ENCODE measurements around the gene RAPGEF5.
A peak's percentile ranks its signal among the peaks of the same experiment; 100 is the strongest.

The RAPGEF5 gene

DNA sequence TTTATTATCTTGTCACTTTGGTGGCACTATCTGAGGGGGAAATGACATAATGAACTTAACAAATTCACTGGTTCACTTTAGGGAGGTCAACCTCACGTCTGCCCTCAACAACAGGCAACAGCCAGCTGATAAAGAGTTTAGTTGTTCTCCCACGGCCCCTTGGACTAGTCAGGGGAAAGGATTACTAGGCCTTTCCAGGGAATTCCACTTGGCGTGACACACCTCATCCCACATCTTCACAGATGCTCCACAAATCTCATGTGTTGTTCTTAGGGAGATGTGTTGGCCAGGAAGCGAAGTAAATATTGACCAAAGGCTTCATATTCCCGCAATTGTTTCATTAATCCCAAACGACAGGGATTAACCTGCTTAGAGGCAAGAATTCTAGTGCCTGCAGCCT, 227.8 kb downstream of the RAPGEF5 start:
- no peak for TF ChIP-seq POLR2AphosphoS5 (IDR thresholded peaks at IDR 0.05; ENCODE audit: borderline replicate concordance, low read depth, low read length)
- no peak for TF ChIP-seq EZH2 (IDR thresholded peaks at IDR 0.05)
- no peak for TF ChIP-seq FOXP2 (optimal IDR thresholded peaks at IDR 0.05; ENCODE audit: control extremely low read depth, extremely low read length, insufficient read depth)
- no peak for DNase-seq (ENCODE audit: low read depth, low spot score)
- Histone ChIP-seq H3K9me3 (ENCODE audit: low read depth, low read length) (no peaks in the 10 kb centered on the region), H3K4me3 (no peak overlapping the region), H3K36me3 (ENCODE audit: insufficient read depth, low read length) (no peaks in the 10 kb centered on the region), H3K27ac (no peak overlapping the region), H3K9ac (ENCODE audit: insufficient read length) (no peak overlapping the region)

DNA sequence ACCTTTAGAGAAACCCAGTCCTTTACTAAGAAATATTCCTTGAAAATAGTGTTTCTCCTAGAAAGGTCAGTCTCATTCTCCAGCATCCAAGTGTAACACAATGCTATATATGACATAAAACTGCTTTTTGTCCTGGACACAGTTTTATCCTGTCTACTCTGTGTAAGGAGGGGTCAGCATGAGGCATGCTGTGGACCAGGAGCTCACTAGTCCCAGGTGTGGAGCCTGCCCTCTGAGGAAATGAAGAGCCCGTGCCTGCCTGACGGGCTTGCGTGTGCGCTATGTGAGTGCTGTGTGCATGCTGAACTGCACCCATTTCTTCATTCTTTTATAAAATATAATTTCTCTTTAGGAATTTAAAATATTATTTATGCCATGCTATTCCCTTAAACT, 228.4 kb downstream of the RAPGEF5 start:
- Histone ChIP-seq H3K4me3 (no peak overlapping the region), H3K27ac (no peak overlapping the region), H3K9me3 (ENCODE audit: low read depth, low read length) (no peaks in the 10 kb centered on the region), H3K36me3 (ENCODE audit: insufficient read depth, low read length) (no peaks in the 10 kb centered on the region), H3K9ac (ENCODE audit: insufficient read length) (no peak overlapping the region)
- TF ChIP-seq POLR2AphosphoS5 (IDR thresholded peaks at IDR 0.05; ENCODE audit: borderline replicate concordance, low read depth, low read length): no peak
- no peak for TF ChIP-seq FOXP2 (optimal IDR thresholded peaks at IDR 0.05; ENCODE audit: control extremely low read depth, extremely low read length, insufficient read depth)
- TF ChIP-seq EZH2 (IDR thresholded peaks at IDR 0.05): no peak
- DNase-seq (ENCODE audit: low read depth, low spot score): no peak

DNA sequence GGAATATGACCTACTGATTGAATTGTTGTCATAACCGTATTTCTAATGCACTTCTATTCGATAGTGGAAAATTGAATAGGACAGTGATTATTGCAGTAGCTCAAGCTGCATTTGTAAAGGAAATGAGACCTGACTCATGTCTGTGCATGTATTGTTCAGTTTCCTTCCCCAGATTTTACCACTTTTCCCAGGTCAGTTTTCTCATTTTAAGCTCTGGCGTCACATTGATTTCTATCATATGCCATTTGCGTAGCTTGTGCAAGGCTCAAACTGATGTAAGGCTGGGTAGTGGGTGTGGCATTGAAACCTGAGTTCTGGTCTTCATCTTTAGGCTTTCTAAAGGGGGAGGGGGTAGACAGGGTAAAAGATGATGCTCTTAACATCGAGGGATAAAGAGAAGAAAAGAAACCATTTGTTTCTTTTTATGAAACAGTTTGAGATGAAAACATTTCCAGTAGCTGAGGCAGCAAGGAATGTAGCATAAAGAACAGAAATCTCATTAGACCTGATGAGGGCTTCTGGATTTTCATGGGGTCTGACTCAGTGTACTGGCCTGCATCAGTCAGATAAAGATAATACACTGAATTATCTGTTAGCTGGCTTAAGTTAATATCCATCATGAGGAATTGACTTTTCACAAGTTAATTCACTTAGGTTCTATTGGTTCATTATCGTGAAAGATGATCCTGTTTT, 229.0 kb downstream of the RAPGEF5 start:
- DNase-seq (ENCODE audit: low read depth, low spot score): no peak
- H3K9me3 ChIP-seq (ENCODE audit: low read depth, low read length): no peaks in the 10 kb centered on the region
- TF ChIP-seq FOXP2 (optimal IDR thresholded peaks at IDR 0.05; ENCODE audit: control extremely low read depth, extremely low read length, insufficient read depth): no peak
- no peak for TF ChIP-seq POLR2AphosphoS5 (IDR thresholded peaks at IDR 0.05; ENCODE audit: borderline replicate concordance, low read depth, low read length)
- TF ChIP-seq EZH2 (IDR thresholded peaks at IDR 0.05): no peak
- no peaks in the 10 kb centered on the region for H3K36me3 ChIP-seq (ENCODE audit: insufficient read depth, low read length)
- no peak overlapping the region for H3K27ac ChIP-seq
- H3K9ac ChIP-seq (ENCODE audit: insufficient read length): no peak overlapping the region
- no peak overlapping the region for H3K4me3 ChIP-seq

DNA sequence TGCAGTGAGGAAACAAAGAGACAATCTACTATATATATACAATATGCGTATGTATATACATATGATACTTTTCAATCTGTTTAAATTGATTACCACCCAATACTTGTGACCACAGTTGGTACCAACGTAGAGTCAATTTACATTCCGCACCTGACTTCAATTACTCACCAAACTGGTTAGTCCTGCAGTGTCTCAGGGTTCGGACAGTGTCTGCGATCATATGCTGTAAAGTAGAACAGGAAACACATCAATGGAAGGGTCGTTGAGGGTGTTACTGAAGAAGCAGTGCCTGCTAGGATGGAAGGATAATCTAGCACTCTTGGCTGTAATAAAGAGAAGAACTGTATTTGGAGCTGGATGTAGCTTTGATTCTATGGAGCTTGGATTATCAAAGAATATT, 231.5 kb downstream of the RAPGEF5 start:
- DNase-seq (ENCODE audit: low read depth, low spot score): no peak
- Histone ChIP-seq H3K27ac (no peak overlapping the region), H3K9ac (ENCODE audit: insufficient read length) (no peak overlapping the region), H3K9me3 (ENCODE audit: low read depth, low read length) (no peaks in the 10 kb centered on the region), H3K36me3 (ENCODE audit: insufficient read depth, low read length) (no peaks in the 10 kb centered on the region), H3K4me3 (no peak overlapping the region)
- TF ChIP-seq POLR2AphosphoS5 (IDR thresholded peaks at IDR 0.05; ENCODE audit: borderline replicate concordance, low read depth, low read length): no peak
- no peak for TF ChIP-seq FOXP2 (optimal IDR thresholded peaks at IDR 0.05; ENCODE audit: control extremely low read depth, extremely low read length, insufficient read depth)
- no peak for TF ChIP-seq EZH2 (IDR thresholded peaks at IDR 0.05)

DNA sequence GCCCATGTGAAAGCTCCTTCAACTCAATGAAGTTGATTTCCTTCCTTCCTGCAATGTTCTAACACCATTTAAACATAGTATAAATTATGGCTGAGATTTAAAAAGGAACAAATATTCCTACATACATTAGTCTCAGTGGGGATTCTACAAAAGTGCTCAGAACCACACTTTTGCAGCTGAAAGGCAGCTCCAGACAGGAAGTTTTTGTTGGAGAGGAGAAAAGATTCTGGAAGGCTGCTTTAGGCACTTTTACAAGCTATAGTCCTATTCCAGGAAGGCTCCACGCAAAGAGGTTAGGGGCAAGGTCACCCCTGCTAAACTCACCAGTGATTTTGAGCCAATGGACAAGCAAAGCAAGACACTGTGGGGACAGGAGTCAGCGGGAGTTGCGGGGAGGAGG, 232.0 kb downstream of the RAPGEF5 start:
- no peak for DNase-seq (ENCODE audit: low read depth, low spot score)
- no peak overlapping the region for H3K9ac ChIP-seq (ENCODE audit: insufficient read length)
- no peak for TF ChIP-seq FOXP2 (optimal IDR thresholded peaks at IDR 0.05; ENCODE audit: control extremely low read depth, extremely low read length, insufficient read depth)
- peak; percentile 22; the same call in 1 of the 2 replicates for TF ChIP-seq POLR2AphosphoS5 (IDR thresholded peaks at IDR 0.05; ENCODE audit: borderline replicate concordance, low read depth, low read length)
- TF ChIP-seq EZH2 (IDR thresholded peaks at IDR 0.05): no peak
- no peaks in the 10 kb centered on the region for H3K9me3 ChIP-seq (ENCODE audit: low read depth, low read length)
- H3K27ac ChIP-seq: no peak overlapping the region
- H3K4me3 ChIP-seq: no peak overlapping the region
- H3K36me3 ChIP-seq (ENCODE audit: insufficient read depth, low read length): no peaks in the 10 kb centered on the region

DNA sequence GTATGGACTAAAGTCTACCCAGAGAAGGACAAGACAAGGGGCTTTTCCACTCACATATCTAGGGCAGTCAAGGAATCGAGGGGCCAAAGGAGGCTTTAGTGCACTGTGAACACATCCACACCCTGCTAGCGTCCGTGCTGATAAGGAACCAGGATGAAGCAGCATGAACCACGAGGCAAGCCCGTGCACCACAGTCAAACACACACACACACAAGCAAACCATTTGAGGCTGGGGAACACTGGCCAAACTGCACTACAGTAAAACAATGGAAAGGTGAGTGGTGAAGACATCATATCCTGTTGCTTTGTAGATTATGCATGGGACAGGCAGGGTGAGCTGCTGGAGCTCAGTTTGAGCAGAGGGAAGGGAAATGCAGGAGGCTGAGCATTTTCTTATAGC, 233.8 kb downstream of the RAPGEF5 start:
- Histone ChIP-seq H3K9ac (ENCODE audit: insufficient read length) (no peak overlapping the region), H3K27ac (no peak overlapping the region), H3K9me3 (ENCODE audit: low read depth, low read length) (no peaks in the 10 kb centered on the region), H3K4me3 (no peak overlapping the region), H3K36me3 (ENCODE audit: insufficient read depth, low read length) (no peaks in the 10 kb centered on the region)
- no peak for DNase-seq (ENCODE audit: low read depth, low spot score)
- TF ChIP-seq POLR2AphosphoS5 (IDR thresholded peaks at IDR 0.05; ENCODE audit: borderline replicate concordance, low read depth, low read length) (no peak), FOXP2 (optimal IDR thresholded peaks at IDR 0.05; ENCODE audit: control extremely low read depth, extremely low read length, insufficient read depth) (no peak), EZH2 (IDR thresholded peaks at IDR 0.05) (no peak)

DNA sequence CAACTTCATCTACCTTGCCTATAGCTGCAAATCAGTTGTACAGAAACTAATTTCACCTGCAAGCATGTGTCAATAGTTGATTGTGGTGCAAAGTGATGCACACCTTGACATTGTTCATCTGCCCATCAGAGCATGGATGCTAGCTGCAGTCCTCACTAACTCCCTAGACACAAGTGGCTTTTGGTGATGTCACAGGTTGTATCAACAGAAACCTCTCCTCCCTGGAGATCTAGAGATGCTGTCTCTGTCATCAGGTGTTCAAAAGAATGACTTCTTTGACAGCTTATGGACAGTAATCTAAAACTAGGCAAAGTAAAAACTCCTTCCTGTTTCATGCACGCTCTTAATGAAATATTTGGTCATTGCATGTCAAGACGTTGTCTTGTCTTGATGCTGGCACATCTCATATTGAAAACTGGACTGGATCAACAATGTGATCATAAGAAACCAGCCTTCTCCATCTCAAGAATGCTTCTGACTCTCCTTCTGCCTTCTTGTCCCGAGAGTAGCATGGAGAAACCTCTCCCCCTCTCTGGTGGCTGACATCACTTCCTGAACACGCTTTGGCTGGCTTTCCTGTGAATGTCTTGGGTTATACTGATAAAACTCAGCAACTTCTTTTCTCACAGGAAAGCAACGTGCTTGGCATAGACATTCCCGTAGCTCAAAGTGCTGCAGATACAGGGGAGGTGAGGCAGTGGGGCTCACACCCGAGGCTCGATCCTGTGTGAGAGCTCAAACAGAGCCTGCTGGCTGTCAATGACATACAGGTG, 235.1 kb downstream of the RAPGEF5 start:
- H3K4me3 ChIP-seq: no peak overlapping the region
- no peaks in the 10 kb centered on the region for H3K9me3 ChIP-seq (ENCODE audit: low read depth, low read length)
- H3K27ac ChIP-seq: no peak overlapping the region
- TF ChIP-seq POLR2AphosphoS5 (IDR thresholded peaks at IDR 0.05; ENCODE audit: borderline replicate concordance, low read depth, low read length) (no peak), FOXP2 (optimal IDR thresholded peaks at IDR 0.05; ENCODE audit: control extremely low read depth, extremely low read length, insufficient read depth) (no peak), EZH2 (IDR thresholded peaks at IDR 0.05) (no peak)
- no peak for DNase-seq (ENCODE audit: low read depth, low spot score)
- no peaks in the 10 kb centered on the region for H3K36me3 ChIP-seq (ENCODE audit: insufficient read depth, low read length)
- no peak overlapping the region for H3K9ac ChIP-seq (ENCODE audit: insufficient read length)

DNA sequence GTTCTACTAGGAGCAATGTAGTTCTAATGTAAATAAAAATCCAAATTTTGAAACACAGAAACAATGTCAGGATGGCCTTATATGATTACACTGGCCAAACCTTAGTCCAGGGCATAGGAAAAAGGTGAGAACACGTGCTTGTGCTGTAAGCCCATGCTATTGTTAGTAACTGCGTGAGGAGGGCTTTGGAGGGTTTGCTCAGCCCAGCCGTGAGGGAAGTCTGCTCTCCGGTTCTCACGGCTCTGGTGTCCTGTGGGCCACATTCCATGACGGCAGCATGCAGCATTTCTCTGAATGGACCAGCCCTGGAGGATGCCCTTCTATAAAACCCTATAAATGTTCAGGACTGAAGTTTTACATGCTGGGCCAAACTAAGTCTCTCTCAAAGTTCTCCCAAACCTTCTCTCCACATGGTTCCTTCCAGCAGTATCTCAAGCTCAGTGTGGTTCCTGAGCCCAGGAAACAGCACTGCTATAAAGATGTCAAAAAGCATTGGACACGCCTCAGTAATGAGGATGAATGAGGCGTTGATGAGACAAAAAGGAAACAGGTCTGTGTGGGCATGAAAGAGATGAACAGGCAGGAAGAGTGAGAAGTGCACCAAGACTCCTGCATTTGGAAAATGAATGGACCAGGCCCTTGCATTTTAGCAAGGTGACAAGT, 236.4 kb downstream of the RAPGEF5 start:
- H3K9ac ChIP-seq (ENCODE audit: insufficient read length): no peak overlapping the region
- no peaks in the 10 kb centered on the region for H3K36me3 ChIP-seq (ENCODE audit: insufficient read depth, low read length)
- H3K27ac ChIP-seq: no peak overlapping the region
- peak; percentile 58 for DNase-seq (ENCODE audit: low read depth, low spot score)
- TF ChIP-seq FOXP2 (optimal IDR thresholded peaks at IDR 0.05; ENCODE audit: control extremely low read depth, extremely low read length, insufficient read depth) (no peak), EZH2 (IDR thresholded peaks at IDR 0.05) (no peak), POLR2AphosphoS5 (IDR thresholded peaks at IDR 0.05; ENCODE audit: borderline replicate concordance, low read depth, low read length) (peak; percentile 80)
- no peak overlapping the region for H3K4me3 ChIP-seq
- no peaks in the 10 kb centered on the region for H3K9me3 ChIP-seq (ENCODE audit: low read depth, low read length)
